ENCODE results near the gene ACTR10.

ACTR10 gene

GRCh38 chr14:58199726-58200479 is at the start of gene ACTR10:
ACTR10 (plus strand) TSS chr14:58200149; CDS start chr14:58200218, 69 bp downstream.
- Histone ChIP-seq H3K9ac (ENCODE audit: low read length) (peak within 1 kb of the TSS; percentile 90), H3K27me3 (ENCODE audit: control insufficient read depth in 1 of 2, insufficient read depth in 2 of 2, low read length in 2 of 2) (no peaks in the 10 kb centered on the region), H3K4me1 (ENCODE audit: insufficient read depth, low read length) (peaks cover 7% of the 10 kb centered on the region), H3K27ac (ENCODE audit: low read depth, low read length) (peak within 1 kb of the TSS; percentile 75), H3K4me3 (ENCODE audit: low read depth in 1 of 2, low read length in 2 of 2) (peak within 1 kb of the TSS; percentile 73 to 88), H3K36me3 (ENCODE audit: insufficient read depth, low read length) (no peaks in the 10 kb centered on the region), H3K9me3 (ENCODE audit: low read length) (no peaks in the 10 kb centered on the region)

GRCh38 chr14:58150243-58150805 is 49.6 kb upstream of the ACTR10 start:
- H3K4me3 ChIP-seq (ENCODE audit: low read depth in 1 of 2, low read length in 2 of 2): no peak overlapping the region
- no peak overlapping the region for H3K9ac ChIP-seq (ENCODE audit: low read length)
- H3K4me1 ChIP-seq (ENCODE audit: insufficient read depth, low read length): peaks cover 6% of the 10 kb centered on the region
- peaks cover 0 to 4% of the 10 kb centered on the region in 2 donors for H3K27me3 ChIP-seq (ENCODE audit: control insufficient read depth in 1 of 2, insufficient read depth in 2 of 2, low read length in 2 of 2)
- no peaks in the 10 kb centered on the region for H3K9me3 ChIP-seq (ENCODE audit: low read length)
- no peaks in the 10 kb centered on the region for H3K36me3 ChIP-seq (ENCODE audit: insufficient read depth, low read length)
- no peak overlapping the region for H3K27ac ChIP-seq (ENCODE audit: low read depth, low read length)

DNA sequence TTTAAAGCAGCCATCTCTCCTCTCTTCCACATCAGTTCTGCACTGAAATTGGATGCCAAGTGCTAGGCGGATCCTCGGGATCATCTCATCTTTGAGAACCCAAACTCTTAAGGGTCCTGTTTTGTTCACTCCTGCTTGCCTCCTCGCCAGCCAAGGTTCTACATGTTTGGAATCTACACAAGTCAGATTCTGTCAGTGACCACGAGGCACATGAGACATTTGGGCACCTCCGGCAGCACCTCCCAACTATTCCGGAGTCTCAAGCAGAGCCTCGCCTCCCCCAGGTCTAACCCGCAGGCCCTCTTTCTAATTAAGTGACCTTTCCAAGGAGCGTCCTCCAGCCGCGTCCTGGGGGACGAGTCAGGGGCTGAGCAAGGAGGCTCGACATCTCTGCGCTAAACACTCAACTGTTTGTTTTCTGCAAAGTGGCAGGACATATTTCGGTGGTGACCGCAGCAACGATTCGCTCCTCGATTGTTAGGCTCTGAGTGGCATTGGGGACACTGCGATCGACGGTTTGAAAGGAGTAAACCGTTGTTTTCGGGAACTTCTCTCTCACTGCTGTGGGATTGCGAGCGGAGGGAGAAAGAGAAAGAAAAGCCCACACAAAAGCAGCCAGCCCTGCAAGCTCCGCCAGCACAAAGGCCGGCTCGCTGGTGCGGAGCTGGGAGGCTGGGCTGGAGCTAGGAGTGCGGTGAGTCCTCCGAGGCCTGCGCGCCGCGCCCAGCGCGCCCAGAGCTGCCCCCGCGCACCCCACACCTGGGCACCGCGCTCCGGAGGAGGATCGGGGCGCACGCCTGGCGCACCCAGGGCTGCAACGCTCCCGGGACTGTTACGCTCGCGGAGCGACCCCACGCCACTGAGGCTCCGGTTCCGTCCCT is 48.6 kb upstream of the ACTR10 start:
- Histone ChIP-seq H3K9me3 (ENCODE audit: low read length) (no peaks in the 10 kb centered on the region), H3K9ac (ENCODE audit: low read length) (no peak overlapping the region), H3K4me3 (ENCODE audit: low read depth in 1 of 2, low read length in 2 of 2) (peak overlapping the region; percentile 78 to 83), H3K27ac (ENCODE audit: low read depth, low read length) (peak overlapping the region; percentile 43), H3K27me3 (ENCODE audit: control insufficient read depth in 1 of 2, insufficient read depth in 2 of 2, low read length in 2 of 2) (peaks cover 0 to 4% of the 10 kb centered on the region in 2 donors), H3K4me1 (ENCODE audit: insufficient read depth, low read length) (peaks cover 6% of the 10 kb centered on the region), H3K36me3 (ENCODE audit: insufficient read depth, low read length) (no peaks in the 10 kb centered on the region)

GRCh38 chr14:58152014-58152857 is 47.7 kb upstream of the ACTR10 start, which contains the start of gene ARMH4:
ARMH4 (minus strand) TSS chr14:58152213; CDS start chr14:58139358, 12,855 bp downstream.
- Histone ChIP-seq H3K9me3 (ENCODE audit: low read length) (no peaks in the 10 kb centered on the region), H3K27ac (ENCODE audit: low read depth, low read length) (peak within 1 kb of the TSS; percentile 43), H3K36me3 (ENCODE audit: insufficient read depth, low read length) (no peaks in the 10 kb centered on the region), H3K4me3 (ENCODE audit: low read depth in 1 of 2, low read length in 2 of 2) (peak within 1 kb of the TSS; percentile 78 to 83), H3K27me3 (ENCODE audit: control insufficient read depth in 1 of 2, insufficient read depth in 2 of 2, low read length in 2 of 2) (peaks cover 0 to 4% of the 10 kb centered on the region in 2 donors), H3K4me1 (ENCODE audit: insufficient read depth, low read length) (peaks cover 6% of the 10 kb centered on the region), H3K9ac (ENCODE audit: low read length) (peak within 1 kb of the TSS; percentile 35)

GRCh38 chr14:58160561-58160960 is 39.4 kb upstream of the ACTR10 start:
- H3K9me3 ChIP-seq (ENCODE audit: low read length): no peaks in the 10 kb centered on the region
- H3K27me3 ChIP-seq (ENCODE audit: control insufficient read depth in 1 of 2, insufficient read depth in 2 of 2, low read length in 2 of 2): no peaks in the 10 kb centered on the region
- no peaks in the 10 kb centered on the region for H3K4me1 ChIP-seq (ENCODE audit: insufficient read depth, low read length)
- H3K9ac ChIP-seq (ENCODE audit: low read length): no peak overlapping the region
- H3K36me3 ChIP-seq (ENCODE audit: insufficient read depth, low read length): no peaks in the 10 kb centered on the region
- no peak overlapping the region for H3K4me3 ChIP-seq (ENCODE audit: low read depth in 1 of 2, low read length in 2 of 2)
- H3K27ac ChIP-seq (ENCODE audit: low read depth, low read length): no peak overlapping the region

DNA sequence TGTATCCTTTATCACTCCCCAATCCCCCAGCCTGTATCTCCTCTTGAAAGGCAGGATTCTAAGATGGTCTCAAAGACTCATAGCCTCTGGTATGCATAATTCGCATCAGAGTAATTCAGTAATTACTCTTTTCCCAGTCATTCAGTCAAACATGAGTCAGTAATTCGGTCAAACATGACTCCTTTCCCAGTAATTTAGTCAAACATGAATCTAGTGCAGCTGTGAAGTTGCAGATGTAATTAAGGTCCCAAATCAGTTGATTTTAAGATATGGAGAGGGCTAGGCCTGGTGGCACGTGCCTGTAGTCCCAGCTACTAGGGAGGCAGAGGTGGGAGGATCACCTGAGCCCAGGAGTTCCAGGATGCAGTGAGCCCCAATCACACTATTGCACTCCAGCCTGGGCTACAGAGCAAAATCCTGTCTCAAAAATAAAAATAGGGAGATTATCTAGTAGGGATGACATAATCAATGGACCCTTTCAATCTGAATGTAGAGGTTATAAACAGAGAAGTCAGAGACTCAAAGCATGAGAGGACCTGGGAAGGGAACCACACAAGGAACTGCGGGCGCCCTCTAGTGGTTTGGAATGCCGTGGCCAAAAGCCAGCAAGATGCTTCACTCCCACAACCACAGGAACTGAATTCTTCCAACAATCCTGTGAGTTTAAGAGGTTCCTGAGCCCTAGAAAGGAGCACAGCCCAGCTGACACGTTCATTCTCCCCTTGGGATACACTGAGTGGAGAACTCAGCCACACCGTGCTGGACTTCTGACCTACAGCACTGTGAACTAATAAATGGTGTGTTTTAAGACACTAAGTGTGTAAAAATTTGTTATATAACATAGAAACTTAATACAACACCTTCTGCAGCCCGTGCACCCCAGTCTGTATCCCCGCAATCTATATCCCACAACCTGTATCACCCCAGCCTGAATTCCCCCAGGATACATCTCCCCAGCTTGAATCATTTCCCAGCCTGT is 33.7 kb upstream of the ACTR10 start:
- H3K4me1 ChIP-seq (ENCODE audit: insufficient read depth, low read length): no peaks in the 10 kb centered on the region
- no peak overlapping the region for H3K9ac ChIP-seq (ENCODE audit: low read length)
- H3K4me3 ChIP-seq (ENCODE audit: low read depth in 1 of 2, low read length in 2 of 2): no peak overlapping the region
- no peak overlapping the region for H3K27ac ChIP-seq (ENCODE audit: low read depth, low read length)
- no peaks in the 10 kb centered on the region for H3K36me3 ChIP-seq (ENCODE audit: insufficient read depth, low read length)
- H3K27me3 ChIP-seq (ENCODE audit: control insufficient read depth in 1 of 2, insufficient read depth in 2 of 2, low read length in 2 of 2): no peaks in the 10 kb centered on the region
- H3K9me3 ChIP-seq (ENCODE audit: low read length): no peaks in the 10 kb centered on the region

GRCh38 chr14:58167057-58167456 is 32.9 kb upstream of the ACTR10 start:
- H3K9ac ChIP-seq (ENCODE audit: low read length): no peak overlapping the region
- H3K9me3 ChIP-seq (ENCODE audit: low read length): no peaks in the 10 kb centered on the region
- no peaks in the 10 kb centered on the region for H3K36me3 ChIP-seq (ENCODE audit: insufficient read depth, low read length)
- no peak overlapping the region for H3K27ac ChIP-seq (ENCODE audit: low read depth, low read length)
- no peaks in the 10 kb centered on the region for H3K4me1 ChIP-seq (ENCODE audit: insufficient read depth, low read length)
- no peaks in the 10 kb centered on the region for H3K27me3 ChIP-seq (ENCODE audit: control insufficient read depth in 1 of 2, insufficient read depth in 2 of 2, low read length in 2 of 2)
- no peak overlapping the region for H3K4me3 ChIP-seq (ENCODE audit: low read depth in 1 of 2, low read length in 2 of 2)

DNA sequence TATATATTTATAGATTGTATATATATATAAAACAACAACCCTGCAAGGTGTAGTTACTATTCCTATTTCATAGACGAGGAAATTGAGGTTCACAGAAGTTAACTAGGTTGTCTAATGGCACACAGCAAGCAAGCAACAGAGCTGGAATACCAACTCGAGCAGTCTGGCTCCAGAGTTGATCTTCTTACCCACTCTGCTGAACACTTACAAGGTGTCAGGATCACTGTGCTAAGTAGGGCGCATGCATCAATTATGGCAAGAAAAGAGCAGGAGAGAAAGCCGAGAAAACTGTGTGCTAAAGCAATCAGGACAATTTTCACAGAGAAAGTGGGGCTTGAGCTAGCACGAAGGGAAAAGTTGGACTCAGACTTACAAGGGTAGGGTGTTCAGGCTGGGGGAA is 32.1 kb upstream of the ACTR10 start:
- Histone ChIP-seq H3K27ac (ENCODE audit: low read depth, low read length) (no peak overlapping the region), H3K4me3 (ENCODE audit: low read depth in 1 of 2, low read length in 2 of 2) (no peak overlapping the region), H3K9ac (ENCODE audit: low read length) (no peak overlapping the region), H3K36me3 (ENCODE audit: insufficient read depth, low read length) (no peaks in the 10 kb centered on the region), H3K27me3 (ENCODE audit: control insufficient read depth in 1 of 2, insufficient read depth in 2 of 2, low read length in 2 of 2) (no peaks in the 10 kb centered on the region), H3K4me1 (ENCODE audit: insufficient read depth, low read length) (no peaks in the 10 kb centered on the region), H3K9me3 (ENCODE audit: low read length) (no peaks in the 10 kb centered on the region)

- Histone ChIP-seq H3K4me3 (ENCODE audit: low read depth in 1 of 2, low read length in 2 of 2) (no peak overlapping the region), H3K27me3 (ENCODE audit: control insufficient read depth in 1 of 2, insufficient read depth in 2 of 2, low read length in 2 of 2) (no peaks in the 10 kb centered on the region), H3K27ac (ENCODE audit: low read depth, low read length) (no peak overlapping the region), H3K36me3 (ENCODE audit: insufficient read depth, low read length) (no peaks in the 10 kb centered on the region), H3K4me1 (ENCODE audit: insufficient read depth, low read length) (no peaks in the 10 kb centered on the region), H3K9me3 (ENCODE audit: low read length) (no peaks in the 10 kb centered on the region), H3K9ac (ENCODE audit: low read length) (no peak overlapping the region)
Measured at GRCh38 chr14:58171090-58171489, 28.9 kb upstream of the ACTR10 start.

DNA sequence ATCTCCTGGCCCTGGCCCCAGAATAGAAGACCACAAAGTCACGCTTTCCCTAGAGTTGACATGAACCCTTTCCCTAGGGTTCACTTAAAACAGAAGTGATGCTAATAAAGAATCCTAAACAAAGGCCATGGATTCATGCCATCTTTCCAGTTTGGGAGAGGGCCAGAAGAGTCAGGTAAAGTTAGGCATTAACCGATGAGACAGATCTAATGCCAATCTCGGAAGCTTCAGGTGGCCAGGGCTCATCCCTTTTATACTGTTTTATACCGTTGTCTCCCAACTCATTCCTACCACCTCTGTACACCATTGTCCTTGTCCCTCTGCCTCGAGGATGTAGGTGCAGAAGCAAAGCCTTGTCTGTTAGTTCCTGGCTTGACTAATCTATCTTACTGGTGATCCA is 22.8 kb upstream of the ACTR10 start:
- Histone ChIP-seq H3K36me3 (ENCODE audit: insufficient read depth, low read length) (no peaks in the 10 kb centered on the region), H3K27me3 (ENCODE audit: control insufficient read depth in 1 of 2, insufficient read depth in 2 of 2, low read length in 2 of 2) (no peaks in the 10 kb centered on the region), H3K4me1 (ENCODE audit: insufficient read depth, low read length) (no peaks in the 10 kb centered on the region), H3K9ac (ENCODE audit: low read length) (no peak overlapping the region), H3K9me3 (ENCODE audit: low read length) (no peaks in the 10 kb centered on the region), H3K27ac (ENCODE audit: low read depth, low read length) (no peak overlapping the region), H3K4me3 (ENCODE audit: low read depth in 1 of 2, low read length in 2 of 2) (no peak overlapping the region)

All from muscle layer of colon (tissue), 2 donors.